BLaER1 (cell line): ENCODE data around the gene RABGGTB.
"Not testable (repeated sequence)": the region's sequence is repeated elsewhere in the genome, so short reads cannot be mapped to it uniquely, and the experiment has no call there.

Experiments
- H3K27ac ChIP-seq: shearing (Covaris generic); formaldehyde crosslinking; 2 replicates; pipeline ENCODE4 v1.8.1; 2022
- H3K27me3 ChIP-seq: shearing (Covaris generic); formaldehyde crosslinking; 2 replicates; pipeline ENCODE4 v1.8.1; 2022
- H3K36me3 ChIP-seq: shearing (Covaris generic); formaldehyde crosslinking; 2 replicates; pipeline ENCODE4 v1.8.1; 2022
- H3K4me1 ChIP-seq: shearing (Covaris generic); formaldehyde crosslinking; 2 replicates; pipeline ENCODE4 v1.8.1; 2022
- H3K4me2 ChIP-seq: shearing (Covaris generic); formaldehyde crosslinking; 2 replicates; pipeline ENCODE4 v1.8.1; 2022
- H3K4me3 ChIP-seq: shearing (Covaris generic); formaldehyde crosslinking; 2 replicates; pipeline ENCODE4 v1.8.1; 2022
- H3K9ac ChIP-seq: shearing (Covaris generic); formaldehyde crosslinking; 2 replicates; pipeline ENCODE4 v1.8.1; 2022
- H3K9me3 ChIP-seq: shearing (Covaris generic); formaldehyde crosslinking; 2 replicates; pipeline ENCODE4 v1.8.1; 2022
- H4K20me1 ChIP-seq: shearing (Covaris generic); formaldehyde crosslinking; 2 replicates; pipeline ENCODE4 v1.8.1; 2022
- Cebpa-rat ChIP-seq: shearing (Covaris generic); IDR thresholded peaks from 2 replicates; pipeline ENCODE4 v1.8.1; 2022

RABGGTB gene

DNA sequence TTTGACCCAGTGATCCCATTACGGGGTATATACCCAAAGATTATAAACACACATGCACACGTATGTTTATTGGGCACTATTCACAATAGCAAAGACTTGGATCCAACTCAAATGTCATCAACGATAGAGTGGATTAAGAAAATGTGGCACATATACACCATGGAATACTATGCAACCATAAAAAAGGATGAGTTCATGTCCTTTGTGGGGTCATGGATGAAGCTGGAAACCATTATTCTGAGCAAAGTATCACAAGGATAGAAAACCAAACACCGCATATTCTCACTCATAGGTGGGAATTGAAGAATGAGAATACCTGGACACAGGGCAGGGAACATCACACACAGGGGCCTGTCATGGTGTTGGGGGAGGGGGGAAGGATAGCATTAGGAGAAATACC is 2.1 kb upstream of the RABGGTB start:
- Histone ChIP-seq H3K4me1 (peaks cover 24% of the 10 kb centered on the region), H4K20me1 (peaks cover 26% of the 10 kb centered on the region)
- not testable (repeated sequence) for H3K9ac ChIP-seq, H3K4me2 ChIP-seq, H3K36me3 ChIP-seq, H3K27ac ChIP-seq, H3K9me3 ChIP-seq, H3K4me3 ChIP-seq, H3K27me3 ChIP-seq

DNA sequence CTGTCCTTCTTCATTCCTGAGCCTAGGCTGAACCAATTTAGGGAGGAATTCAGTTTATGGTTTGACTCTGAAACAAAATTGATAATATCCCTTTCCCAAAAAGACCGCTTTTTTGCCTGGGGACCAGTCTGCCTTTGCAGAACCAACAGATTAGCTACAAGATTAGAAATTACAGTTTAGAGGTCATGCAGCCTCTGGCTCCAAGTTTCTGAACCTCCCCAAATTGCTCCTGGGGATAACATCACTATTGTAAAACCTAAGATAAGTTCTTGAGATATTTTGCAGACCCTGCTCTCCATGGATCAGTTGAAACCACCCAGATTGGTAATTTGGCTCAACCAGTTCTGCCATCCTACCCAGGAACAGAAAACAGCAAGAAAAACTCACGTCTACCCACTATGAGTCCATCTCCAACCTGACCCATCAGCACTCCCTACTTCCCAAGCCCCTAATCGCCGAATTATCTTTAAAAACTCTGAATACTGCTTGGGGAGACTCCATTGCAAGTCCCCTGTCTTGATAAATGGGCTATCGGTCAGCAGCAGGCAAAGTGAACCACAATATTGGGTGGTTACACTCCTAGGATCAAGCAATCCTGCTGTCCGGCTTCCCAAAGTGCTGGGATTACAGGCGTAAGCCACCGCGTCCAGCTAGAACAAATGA is 605 bp upstream of the RABGGTB start:
- peak overlapping the region; percentile 89 for H3K27ac ChIP-seq
- H3K9ac ChIP-seq: peak overlapping the region; percentile 90
- H3K4me1 ChIP-seq: peaks cover 39% of the 10 kb centered on the region
- peaks cover 23% of the 10 kb centered on the region for H3K36me3 ChIP-seq
- peak overlapping the region; percentile 76 for H3K4me3 ChIP-seq
- no peaks in the 10 kb centered on the region for H3K9me3 ChIP-seq
- TF ChIP-seq Cebpa-rat: no peak
- no peaks in the 10 kb centered on the region for H3K27me3 ChIP-seq
- peaks cover 41% of the 10 kb centered on the region for H4K20me1 ChIP-seq
- H3K4me2 ChIP-seq: peak overlapping the region; percentile 85

DNA sequence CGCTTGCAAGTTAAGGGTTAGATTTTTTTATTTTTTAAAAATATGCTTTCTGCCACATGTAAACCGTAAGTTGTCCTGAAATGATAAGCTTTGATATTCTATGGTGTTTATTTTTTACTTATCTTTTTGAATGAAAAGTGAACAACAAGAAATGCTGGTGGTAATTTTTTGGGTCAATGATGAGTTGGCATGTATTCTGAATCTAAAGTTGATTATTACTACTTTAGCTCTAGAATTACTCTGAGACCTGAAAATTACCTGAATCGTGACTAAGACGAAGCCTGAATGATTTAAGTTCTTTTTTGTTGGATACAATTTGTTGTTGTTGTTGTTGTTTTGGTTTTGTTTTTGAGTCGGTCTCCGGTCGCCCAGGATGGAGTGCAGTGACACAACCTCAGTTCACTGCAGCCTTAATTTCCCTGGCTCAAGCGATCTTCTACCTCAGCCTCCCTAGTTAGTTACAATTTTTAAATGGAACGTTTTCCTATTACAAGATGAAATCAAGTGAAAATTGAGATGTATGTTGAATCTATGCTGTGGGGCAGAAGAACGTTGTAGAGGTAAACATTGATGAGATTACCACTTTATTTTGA is 941 bp downstream of the RABGGTB start:
- Histone ChIP-seq H3K27me3 (no peaks in the 10 kb centered on the region), H3K27ac (peak overlapping the region; percentile 89), H3K36me3 (peaks cover 38% of the 10 kb centered on the region), H3K4me1 (peaks cover 50% of the 10 kb centered on the region), H4K20me1 (peaks cover 57% of the 10 kb centered on the region), H3K4me2 (peak overlapping the region; percentile 97), H3K9ac (peak overlapping the region; percentile 90), H3K4me3 (peak overlapping the region; percentile 76), H3K9me3 (no peaks in the 10 kb centered on the region)
- no peak for TF ChIP-seq Cebpa-rat

DNA sequence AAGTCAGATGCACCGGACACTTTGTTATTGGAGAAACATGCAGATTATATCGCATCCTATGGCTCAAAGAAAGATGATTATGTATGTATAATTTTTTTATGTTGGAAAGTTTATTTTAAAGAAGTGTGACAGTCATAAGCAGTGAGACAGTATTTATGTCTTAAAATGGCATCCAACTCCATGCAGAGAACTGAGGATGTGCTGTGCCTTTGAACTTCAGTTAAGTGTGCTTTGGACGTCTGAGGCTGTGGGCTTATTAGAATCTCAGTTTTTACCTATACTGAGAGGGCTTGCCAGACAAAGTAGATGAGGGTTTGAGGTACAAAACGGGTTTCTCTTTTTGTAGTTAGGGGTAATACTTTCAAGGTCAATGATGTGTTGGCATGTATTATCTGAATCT is 1.5 kb downstream of the RABGGTB start:
- Histone ChIP-seq H3K27ac (peak overlapping the region; percentile 89), H3K4me2 (peak overlapping the region; percentile 97), H4K20me1 (peaks cover 62% of the 10 kb centered on the region), H3K9ac (peak overlapping the region; percentile 90), H3K4me3 (peak overlapping the region; percentile 76), H3K27me3 (no peaks in the 10 kb centered on the region), H3K9me3 (no peaks in the 10 kb centered on the region), H3K36me3 (peaks cover 43% of the 10 kb centered on the region), H3K4me1 (peaks cover 50% of the 10 kb centered on the region)
- no peak for TF ChIP-seq Cebpa-rat

DNA sequence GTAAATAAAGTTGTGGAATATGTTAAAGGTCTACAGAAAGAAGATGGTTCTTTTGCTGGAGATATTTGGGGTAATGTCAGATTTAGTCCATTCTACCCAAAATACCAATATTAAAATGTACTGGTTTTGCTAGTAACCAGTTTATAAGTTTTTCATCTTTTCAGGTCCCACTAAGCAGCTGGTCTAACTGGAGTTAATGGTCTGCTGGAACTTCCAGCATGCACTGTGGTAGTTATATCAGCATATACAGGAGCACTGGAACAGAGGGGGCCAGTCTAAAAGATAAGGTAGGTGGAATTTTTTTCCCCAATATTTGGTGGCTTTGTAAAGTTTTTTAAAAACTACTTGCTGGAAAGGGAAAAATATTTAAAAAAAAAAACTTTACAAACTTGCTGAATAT is 3.9 kb downstream of the RABGGTB start:
- Histone ChIP-seq H3K4me2 (peak overlapping the region; percentile 97), H3K9ac (peak overlapping the region; percentile 52), H3K4me1 (peaks cover 45% of the 10 kb centered on the region), H3K36me3 (peaks cover 68% of the 10 kb centered on the region), H3K27me3 (no peaks in the 10 kb centered on the region), H3K9me3 (no peaks in the 10 kb centered on the region), H4K20me1 (peaks cover 87% of the 10 kb centered on the region), H3K27ac (no peak overlapping the region), H3K4me3 (peak overlapping the region; percentile 76)
- TF ChIP-seq Cebpa-rat: no peak

DNA sequence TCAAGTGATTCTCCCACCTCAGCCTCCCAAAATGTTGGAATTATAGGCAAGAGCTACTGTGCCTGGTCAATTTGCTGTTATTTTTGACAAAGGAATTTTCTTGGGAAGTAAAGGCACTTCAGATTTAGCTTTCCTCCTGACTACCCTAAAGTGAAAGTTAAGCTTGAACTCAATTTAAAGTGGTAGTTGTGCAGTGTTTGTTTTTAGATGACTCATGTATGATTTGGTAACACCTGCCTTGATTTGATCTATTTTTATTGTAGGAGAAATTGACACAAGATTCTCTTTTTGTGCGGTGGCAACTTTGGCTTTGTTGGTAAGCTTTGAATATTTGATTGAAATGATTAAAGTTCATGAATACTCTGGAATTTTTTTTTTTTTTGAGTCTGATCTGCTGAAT is 5.0 kb downstream of the RABGGTB start:
- Histone ChIP-seq H3K9me3 (no peaks in the 10 kb centered on the region), H3K27ac (no peak overlapping the region; the same call in 1 of the 2 replicates), H3K27me3 (no peaks in the 10 kb centered on the region), H3K4me3 (peak overlapping the region; percentile 40; the same call in 1 of the 2 replicates), H3K4me1 (peaks cover 37% of the 10 kb centered on the region), H3K36me3 (peaks cover 78% of the 10 kb centered on the region), H3K4me2 (peak overlapping the region; percentile 97), H3K9ac (peak overlapping the region; percentile 52; the same call in 1 of the 2 replicates), H4K20me1 (peaks cover 97% of the 10 kb centered on the region)
- no peak for TF ChIP-seq Cebpa-rat

DNA sequence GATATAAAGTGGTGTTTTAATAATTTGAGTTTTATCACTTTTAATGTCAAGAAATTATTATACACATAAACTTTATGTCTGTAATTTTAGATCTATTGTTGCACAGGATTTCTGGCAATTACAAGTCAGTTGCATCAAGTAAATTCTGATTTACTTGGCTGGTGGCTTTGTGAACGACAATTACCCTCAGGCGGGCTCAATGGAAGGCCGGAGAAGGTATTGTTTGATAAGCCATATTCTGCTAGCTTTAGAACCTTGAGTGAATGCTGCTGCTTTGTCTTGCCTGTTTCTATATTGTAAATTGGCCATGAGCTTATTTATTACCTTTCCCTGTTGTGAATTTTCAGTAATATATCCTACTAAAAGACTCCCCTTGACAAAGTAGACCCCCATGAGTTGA is 6.0 kb downstream of the RABGGTB start:
- Histone ChIP-seq H3K9ac (no peak overlapping the region), H3K4me1 (peaks cover 37% of the 10 kb centered on the region), H3K4me3 (no peak overlapping the region), H3K27ac (no peak overlapping the region), H3K27me3 (no peaks in the 10 kb centered on the region), H3K4me2 (no peak overlapping the region), H3K36me3 (peaks cover 89% of the 10 kb centered on the region), H4K20me1 (peaks cover 100% of the 10 kb centered on the region), H3K9me3 (no peaks in the 10 kb centered on the region)
- no peak for TF ChIP-seq Cebpa-rat

DNA sequence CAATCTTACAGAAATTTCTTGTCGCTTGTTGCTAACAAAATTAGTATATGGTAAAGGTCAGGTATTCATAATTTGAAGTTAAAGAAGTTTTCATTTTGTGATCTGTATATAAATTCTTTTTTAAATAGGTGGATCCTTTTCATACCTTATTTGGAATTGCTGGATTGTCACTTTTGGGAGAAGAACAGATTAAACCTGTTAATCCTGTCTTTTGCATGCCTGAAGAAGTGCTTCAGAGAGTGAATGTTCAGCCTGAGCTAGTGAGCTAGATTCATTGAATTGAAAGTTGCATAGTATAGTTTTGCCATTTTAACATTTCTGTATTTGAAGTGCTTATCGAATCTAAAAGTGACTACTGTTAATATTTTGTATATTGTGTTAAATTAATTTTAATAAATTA is 8.3 kb downstream of the RABGGTB start:
- H4K20me1 ChIP-seq: peaks cover 89% of the 10 kb centered on the region
- no peaks in the 10 kb centered on the region for H3K27me3 ChIP-seq
- H3K9ac ChIP-seq: no peak overlapping the region
- no peaks in the 10 kb centered on the region for H3K9me3 ChIP-seq
- H3K4me1 ChIP-seq: peaks cover 22% of the 10 kb centered on the region
- no peak overlapping the region for H3K4me3 ChIP-seq
- TF ChIP-seq Cebpa-rat: no peak
- no peak overlapping the region for H3K27ac ChIP-seq
- H3K36me3 ChIP-seq: peaks cover 94% of the 10 kb centered on the region
- H3K4me2 ChIP-seq: no peak overlapping the region

DNA sequence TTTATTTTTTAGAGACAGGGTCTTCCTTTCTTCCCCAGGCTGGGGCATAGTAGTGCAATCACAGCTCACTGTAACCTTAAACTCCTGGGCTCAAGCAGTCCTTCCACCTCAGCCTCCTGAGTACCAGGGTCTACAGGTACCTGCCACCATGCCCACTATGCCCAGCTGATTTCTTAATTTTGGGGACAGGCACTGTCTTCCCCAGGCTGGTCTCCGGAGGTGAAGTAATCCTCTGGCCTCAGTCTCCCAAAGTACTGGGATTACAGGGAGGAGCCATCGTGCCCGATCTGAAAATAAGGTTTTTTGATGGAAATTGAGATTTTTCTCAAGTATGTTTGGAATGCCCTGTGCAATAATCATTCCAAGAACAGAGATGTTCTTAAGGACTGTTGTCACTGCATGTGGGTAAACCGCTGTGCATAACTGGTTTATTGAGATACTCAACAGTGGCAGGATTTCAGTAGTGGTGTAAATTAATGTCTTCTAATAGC is 9.7 kb downstream of the RABGGTB start:
- Histone ChIP-seq H3K27me3 (no peaks in the 10 kb centered on the region), H3K27ac (no peak overlapping the region), H3K4me2 (no peak overlapping the region), H3K9me3 (no peaks in the 10 kb centered on the region), H3K4me3 (no peak overlapping the region), H4K20me1 (peaks cover 76% of the 10 kb centered on the region), H3K4me1 (peaks cover 8% of the 10 kb centered on the region), H3K36me3 (peaks cover 80% of the 10 kb centered on the region), H3K9ac (no peak overlapping the region)
- no peak for TF ChIP-seq Cebpa-rat
